ENCODE measurements around the gene ZNF3.

The ZNF3 gene

DNA sequence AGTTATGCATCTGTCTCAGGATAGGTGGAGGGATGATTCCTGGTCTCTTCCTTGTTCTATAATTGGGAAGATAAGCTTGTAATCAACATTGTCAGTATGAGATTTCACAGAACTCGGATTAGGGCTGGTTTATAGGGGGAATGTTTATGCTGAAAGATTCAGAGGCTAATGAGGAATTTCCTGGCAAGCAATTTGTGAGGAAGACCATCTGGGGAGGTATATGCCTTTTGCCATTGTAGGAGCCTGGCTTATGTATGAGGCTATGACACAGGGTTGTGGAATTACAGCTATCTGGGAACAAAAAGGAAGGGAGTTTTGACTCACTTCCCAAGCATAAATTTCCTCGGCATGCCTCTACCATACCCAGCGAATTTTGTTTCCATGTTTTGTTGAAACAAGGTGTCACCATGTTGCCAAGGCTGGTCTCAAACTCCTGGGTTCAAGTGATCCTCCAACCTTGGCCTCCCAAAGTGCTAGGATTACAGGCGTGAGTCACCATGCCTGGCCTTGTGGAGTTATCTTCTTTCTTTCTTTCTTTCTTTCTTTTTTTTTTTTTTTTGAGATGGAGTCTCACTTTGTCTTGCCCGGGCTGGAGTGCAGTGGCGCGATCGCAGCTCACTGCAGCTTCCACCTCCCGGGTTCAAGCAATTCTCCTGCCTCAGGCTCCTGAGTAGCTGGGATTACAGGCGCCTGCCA lies 5.7 kb upstream of the ZNF3 start:
- no peak for DNase-seq

DNA sequence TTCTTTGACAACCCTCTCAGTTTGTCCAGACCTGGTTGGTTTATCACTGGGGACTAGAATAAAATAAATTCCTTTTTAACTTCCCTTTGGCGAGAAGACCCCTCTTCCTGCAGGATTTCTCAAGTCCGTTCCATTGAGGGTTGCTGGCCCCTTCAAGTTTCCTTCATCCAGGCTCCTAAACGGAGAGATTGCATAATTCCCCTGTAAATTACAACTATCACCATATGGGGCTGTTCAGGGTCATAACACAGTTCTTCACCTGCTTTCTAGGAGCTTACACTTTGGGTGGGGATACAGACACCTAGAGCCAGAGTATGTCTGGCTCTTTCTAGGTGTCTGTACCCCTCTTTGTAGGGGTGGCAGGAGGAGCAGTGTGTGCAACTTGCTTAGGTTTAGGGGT lies 4.0 kb upstream of the ZNF3 start:
- no peak for DNase-seq

DNA sequence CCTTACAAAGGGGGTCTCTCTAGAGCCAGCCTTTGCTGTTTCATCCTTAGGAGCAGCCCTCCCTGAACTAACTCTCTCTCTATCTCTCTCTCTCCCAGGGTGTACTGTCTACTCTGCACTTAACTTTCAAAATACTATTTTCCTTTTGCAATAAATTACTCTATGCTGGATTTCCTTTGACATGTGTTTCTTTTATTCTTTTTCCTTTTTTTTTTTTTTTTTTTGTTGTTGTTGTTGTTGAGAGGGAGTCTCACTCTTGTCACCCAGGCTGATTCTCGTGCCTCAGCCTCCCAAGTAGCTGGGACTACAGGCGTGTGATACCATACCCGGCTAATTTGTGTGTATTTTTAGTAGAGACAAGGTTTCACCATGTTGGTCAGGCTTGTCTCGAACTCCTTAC lies 1.5 kb upstream of the ZNF3 start:
- no peak for DNase-seq

DNA sequence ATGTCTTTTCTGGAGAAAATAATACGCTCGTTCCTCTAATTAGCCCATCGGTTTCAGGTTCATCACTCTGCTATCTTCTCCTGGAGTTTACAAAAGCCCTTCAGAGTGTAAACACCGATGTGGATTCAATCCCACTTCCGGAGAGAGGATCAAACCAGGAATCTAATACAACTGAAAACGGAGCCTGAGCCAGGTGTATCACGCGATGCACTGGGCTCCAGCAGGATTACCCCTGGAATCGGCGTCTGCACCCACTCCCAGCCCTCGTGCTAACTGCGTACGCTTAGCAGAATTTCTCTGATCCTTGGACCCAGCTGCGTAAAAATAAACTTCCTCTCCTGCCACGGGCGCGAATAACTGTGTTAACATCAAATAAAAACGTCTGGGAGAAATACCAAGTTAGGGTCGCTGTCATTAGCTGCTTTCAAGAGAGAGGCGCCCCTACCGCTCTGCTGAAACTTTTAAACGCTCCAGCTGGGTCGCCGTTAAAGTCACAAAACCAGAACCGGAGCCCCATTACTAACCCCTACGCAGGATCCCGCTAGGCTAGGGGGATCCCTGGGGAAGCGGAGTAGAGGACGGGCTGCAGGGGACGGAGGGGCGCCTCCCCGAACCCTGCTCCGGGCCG lies 502 bp downstream of the ZNF3 start:
- no peak for DNase-seq

DNA sequence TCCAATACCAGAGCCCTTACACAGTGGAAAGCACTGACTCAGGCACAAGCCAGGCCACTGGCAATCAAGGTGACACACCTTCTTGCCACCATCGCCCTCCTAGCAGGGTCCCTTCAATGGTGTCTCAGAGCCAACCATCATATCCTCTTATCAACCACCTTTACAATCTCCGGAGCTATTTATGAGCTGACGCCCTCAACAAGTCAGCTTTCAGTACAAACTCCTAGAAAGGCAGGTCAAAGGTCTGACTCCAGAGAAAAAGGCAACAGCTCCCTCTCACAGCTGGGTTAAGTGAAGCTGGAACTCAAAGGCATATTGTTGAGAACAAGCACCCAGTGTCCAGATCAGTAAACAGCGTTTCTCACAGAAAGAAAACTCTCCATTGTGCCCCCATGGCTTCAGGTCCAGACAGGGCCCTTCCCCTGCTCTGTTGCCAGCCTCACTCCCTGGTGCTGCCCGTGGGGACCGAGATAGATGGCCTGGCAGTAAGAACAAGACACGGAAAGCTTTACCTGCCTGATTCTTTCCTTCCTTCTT lies 2.4 kb downstream of the ZNF3 start:
- DNase-seq = no peak

DNA sequence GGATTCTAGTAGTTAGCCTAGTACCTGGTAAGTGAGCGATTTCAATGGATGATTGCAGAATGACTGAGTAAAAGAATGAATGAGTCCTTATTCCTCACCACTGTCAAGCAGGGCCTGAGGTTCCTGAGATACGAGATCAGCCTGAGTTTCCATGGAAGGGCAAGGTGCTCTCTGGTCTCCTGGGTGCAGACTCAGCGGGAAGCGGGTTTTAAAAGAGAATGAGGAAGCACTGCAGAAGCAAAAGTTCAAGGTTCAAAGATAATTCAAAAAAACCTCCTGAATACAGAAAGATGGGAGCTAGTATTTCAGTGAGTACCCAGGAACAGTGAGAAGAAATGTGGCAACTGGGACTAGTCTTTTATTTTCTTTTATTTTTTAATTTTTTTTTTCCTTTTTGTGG lies 4.3 kb downstream of the ZNF3 start:
- DNase-seq = no peak

DNA sequence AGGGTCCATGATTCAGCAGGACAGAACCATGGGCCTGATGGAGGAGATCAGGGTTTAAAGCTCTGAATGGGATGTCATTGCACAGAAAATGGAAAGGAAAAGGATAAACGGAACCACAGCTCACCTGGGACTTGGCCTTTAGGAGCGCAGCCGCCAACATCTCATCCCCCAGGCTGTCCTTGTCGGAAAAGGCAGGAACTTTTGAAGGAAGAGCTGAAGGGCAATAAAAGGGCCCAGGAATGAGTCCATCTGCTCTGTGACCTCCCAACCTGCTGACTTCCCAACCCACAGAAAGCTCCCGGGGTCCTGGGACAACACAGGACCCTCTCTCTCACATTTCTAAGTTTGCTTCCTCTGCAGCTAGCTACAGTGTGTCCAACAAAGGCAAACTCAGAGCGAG lies 6.1 kb downstream of the ZNF3 start:
- DNase-seq = no peak

DNA sequence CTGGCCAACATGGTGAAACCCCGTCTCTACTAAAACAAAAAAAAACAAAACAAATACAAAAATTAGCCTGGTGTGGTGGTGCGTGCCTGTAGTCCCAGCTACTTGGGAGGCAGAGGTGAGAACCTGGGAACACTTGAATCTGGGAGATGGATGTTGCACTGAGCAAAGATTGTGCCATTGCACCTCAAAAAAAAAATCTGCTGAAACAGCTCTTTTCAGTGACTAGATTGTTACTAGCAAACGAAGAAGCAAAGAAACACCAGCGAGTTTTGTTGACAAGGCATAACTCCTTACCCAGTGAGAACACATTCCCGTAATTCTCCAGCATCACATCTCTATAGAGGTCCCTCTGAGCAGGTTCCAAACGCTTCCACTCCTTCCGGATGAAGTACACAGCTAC lies 6.7 kb downstream of the ZNF3 start:
- no peak for DNase-seq

DNA sequence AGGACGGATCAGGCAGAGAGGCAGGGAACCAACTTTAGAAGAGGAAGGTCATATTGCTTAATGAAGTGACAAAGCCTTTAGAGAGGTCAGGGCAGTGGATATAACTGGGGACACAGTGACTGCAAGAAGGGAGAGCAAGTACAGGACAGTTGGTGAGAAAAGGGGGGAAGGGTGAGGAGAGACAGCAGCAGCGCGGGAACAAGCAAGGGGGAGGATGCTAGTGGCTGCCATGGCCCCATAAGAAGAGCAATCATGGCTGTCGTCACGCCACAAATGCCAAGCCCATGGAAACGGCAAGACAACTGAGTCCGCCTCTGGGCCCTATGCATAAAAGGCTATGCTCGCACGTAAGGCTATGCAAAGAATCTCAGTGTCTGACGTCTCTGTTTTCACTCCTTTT lies 9.1 kb downstream of the ZNF3 start:
- no peak for DNase-seq

DNA sequence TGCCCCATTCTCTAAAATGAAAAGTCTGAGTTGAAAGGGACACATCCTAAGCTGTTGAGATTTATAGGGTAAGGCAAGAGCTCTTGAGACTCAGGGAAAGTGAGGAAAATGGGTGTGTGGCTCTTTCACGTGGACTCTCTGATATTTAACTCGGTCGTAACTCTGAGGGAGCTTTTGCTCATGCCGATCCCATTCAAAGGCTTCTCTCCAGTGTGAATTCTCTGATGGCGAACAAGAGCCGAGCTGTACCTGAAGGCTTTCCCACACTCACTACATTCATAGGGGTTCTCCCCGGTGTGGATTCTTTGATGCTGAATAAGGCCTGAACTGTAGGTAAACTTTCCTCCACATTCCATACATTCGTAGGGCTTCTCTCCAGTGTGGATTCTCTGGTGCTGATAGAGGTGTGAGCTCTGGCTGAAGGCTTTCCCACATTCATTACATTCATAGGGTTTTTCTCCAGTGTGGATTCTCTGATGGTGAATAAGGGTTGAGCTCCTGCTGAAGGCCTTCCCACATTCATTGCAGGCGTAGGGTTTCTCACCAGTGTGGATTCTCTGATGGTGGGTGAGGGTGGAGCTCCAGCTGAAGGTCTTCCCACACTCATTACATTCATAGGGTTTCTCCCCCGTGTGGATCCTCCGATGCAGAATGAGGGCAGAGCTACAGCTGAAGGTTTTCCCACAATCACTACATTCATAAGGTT lies 10.4 kb downstream of the ZNF3 start:
- DNase-seq = no peak

DNA sequence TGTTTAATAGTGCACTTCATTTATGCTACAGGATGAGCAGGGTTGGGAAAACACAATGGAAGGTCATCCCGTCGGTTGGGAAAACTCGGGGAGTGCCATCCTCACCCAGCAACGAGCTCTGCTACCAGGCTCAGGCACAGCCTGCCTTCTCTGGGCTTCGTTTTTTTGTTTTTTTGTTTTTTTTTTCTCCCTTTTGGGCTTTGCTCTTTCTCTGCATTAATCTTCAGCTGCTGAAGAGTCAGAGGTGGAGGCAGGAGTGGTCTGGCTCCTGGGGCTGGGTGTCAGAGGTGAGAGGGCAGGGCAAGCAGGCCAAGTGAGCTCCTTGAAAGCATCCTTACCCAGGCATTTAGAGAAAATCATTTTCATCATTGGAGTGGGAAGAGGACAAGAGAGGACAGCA lies 11.5 kb downstream of the ZNF3 start:
- no peak for DNase-seq

DNA sequence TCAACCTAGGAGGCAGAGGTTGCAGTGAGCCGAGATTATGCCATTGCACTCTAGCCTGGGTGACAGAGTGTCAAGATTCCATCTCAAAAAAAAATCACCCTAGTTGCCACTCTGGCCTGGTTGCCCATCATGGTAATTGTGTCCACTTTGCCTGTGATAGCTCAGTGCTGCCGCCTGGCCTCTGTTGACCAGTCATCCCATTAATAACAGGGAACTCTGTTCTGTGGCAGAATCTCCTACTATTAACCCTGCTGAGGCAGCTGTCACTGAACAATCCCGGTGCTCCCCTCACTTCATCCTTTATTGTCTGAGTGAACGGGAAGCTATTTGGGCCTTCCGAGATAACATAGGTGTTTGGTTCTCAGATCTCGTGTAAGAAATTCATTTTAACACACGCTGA lies 14.6 kb downstream of the ZNF3 start:
- no peak for DNase-seq

DNA sequence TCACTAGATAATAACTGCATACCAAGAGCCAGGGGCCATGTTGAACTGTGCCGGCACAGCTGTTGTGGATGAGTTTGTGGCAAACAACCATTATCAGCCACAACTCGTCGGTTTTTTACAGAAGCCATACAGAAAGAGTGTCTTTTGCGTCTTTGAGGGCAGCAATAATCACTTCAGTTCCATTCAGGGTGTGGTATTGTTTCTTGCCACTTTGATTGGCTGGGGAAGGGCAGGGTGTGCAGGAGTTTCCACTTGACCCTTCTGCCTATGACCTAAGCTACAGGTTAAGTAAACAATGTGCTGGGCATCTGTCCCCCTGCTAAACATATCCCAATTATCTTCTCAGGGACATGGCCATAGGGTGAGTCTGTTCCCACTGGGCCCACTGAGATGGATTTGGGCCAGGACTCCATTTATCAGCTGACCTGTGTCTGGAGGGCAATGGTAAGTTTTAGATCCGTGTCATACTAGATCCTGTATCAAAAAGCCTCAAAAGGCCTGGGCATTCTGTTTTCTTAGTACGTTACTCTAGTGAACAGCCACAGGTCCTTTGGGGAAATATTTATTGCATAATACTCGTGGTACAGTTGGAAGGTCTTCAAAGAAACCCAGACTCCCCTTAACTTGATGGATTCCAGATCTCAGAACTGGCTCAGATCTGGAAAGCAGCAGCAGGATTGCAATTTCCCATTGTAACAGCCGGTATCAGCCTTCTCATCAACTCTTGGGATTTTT lies 15.9 kb downstream of the ZNF3 start:
- DNase-seq = no peak

DNA sequence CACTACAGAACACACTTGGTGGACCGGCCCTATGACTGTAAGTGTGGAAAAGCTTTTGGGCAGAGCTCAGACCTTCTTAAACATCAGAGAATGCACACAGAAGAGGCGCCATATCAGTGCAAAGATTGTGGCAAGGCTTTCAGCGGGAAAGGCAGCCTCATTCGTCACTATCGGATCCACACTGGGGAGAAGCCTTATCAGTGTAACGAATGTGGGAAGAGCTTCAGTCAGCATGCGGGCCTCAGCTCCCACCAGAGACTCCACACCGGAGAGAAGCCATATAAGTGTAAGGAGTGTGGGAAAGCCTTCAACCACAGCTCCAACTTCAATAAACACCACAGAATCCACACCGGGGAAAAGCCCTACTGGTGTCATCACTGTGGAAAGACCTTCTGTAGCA lies 17.4 kb downstream of the ZNF3 start:
- no peak for DNase-seq

DNA sequence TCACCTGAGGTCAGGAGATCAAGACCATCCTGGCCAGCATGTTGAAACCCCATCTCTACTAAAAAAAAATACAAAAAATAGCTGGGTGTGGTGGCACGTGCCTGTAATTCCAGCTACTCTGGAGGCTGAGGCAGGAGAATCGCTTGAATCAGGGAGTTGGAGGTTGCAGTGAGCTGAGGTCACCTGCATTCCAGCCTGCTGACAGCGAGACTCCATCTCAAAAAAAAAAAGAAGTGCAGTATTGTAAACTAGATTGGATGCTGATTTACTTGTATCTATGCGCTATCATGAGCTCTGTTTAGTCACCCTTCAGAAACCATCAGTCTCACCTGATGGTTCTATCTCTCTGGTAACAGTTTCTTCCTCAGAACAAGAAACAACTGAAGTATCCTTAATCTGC lies 18.1 kb downstream of the ZNF3 start:
- DNase-seq = no peak

DNA sequence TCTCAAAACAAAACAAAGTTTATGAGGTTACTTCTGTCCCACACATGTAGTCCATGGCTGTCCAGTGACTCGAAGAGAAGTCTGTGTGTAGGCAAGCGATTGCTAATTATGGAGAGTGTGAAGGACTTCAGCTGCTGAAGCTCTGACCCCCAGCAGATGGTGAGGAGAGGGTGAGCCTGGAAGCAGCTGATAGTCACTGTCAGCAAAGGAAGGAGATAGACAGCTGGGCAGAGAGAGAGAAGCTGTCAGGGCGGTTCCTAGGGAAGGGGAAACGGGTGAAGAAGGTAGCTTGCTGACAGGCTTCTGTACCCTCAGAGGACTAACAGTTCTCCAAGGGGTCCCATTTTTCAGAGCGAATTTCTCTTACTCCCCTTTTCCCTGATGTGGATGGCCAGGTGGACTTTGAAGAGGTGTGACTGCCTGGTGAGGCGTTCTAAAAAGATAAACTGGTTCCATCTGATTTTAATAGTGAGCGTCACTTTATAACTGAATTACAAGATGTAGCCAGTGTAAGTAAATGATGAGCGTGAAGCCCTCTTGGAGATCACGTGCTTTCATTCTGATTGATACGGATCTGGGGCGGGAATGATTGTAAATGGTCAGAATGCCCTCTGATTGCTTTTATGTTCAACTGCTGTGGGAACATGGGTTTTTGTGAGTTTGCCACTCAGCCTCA lies 19.9 kb downstream of the ZNF3 start:
- DNase-seq = no peak

DNA sequence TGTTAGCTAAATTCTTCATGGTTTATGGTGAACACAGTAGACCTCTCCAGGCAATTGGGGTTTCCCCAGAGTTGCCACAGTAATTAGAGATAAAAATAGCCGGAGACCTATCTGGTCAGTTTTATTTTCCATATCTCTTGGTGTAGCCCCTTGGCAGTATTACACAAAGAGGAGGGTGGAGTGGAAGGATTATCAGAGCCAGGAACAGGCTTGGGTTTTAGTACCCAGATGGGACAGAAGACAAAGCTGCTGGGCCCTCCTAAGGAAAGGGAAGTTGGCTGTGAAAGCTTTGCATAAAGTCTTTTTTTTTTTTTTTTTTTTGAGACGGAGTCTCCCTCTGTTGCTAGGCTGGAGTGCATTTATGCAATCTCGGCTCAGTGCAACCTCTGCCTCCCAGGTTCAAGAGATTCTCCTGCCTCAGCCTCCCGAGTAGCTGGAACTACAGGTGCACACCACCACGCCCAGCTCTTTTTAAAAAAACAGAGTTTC lies 22.2 kb downstream of the ZNF3 start:
- no peak for DNase-seq

DNA sequence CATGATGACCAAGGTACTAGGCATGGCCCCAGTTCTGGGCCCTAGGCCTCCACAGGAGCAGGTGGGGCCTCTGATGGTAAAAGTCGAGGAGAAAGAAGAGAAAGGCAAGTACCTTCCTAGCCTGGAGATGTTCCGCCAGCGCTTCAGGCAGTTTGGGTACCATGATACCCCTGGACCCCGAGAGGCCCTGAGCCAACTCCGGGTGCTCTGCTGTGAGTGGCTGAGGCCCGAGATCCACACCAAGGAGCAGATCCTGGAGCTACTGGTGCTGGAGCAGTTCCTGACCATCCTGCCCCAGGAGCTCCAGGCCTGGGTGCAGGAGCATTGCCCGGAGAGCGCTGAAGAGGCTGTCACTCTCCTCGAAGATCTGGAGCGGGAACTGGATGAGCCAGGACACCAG lies 24.5 kb downstream of the ZNF3 start:
- no peak for DNase-seq

DNA sequence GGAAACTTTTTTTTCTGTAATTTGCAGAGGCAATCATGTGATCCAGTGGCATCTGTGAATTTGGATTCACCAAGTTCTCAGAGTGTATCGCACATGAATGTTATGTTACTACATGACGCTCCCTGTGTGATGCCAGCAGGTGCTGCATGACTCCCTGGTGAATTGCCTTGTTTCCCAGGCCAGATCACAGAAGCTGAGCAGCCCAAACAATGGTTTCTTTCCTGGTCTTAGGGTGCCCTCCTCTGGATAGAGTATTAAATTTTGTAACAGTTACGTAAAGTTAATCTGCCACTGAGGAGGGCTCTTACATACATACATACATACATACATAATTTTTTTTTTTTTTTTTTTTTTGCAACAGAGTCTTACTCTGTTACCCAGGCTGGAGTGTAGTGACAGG lies 28.3 kb downstream of the ZNF3 start:
- peak; percentile 5 for DNase-seq

DNA sequence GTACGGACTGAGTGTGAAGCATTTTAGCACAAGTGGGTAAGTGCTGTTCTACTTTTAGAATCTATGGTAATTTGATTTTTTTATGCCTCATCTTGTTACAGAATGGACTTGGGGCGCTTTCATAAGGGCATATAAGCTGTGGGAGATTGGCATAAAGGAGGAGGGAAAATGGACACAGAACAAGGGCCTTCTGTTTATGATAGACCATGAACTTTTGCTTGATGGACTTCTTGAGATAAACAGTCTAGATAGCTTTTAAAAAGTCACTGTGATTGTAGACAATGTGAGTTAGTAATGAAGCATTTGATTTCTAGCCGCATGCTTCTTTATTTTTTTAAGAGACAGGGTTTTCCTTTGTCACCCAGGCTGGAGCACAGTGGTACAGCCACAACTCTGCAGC lies 29.9 kb downstream of the ZNF3 start:
- no peak for DNase-seq

DNA sequence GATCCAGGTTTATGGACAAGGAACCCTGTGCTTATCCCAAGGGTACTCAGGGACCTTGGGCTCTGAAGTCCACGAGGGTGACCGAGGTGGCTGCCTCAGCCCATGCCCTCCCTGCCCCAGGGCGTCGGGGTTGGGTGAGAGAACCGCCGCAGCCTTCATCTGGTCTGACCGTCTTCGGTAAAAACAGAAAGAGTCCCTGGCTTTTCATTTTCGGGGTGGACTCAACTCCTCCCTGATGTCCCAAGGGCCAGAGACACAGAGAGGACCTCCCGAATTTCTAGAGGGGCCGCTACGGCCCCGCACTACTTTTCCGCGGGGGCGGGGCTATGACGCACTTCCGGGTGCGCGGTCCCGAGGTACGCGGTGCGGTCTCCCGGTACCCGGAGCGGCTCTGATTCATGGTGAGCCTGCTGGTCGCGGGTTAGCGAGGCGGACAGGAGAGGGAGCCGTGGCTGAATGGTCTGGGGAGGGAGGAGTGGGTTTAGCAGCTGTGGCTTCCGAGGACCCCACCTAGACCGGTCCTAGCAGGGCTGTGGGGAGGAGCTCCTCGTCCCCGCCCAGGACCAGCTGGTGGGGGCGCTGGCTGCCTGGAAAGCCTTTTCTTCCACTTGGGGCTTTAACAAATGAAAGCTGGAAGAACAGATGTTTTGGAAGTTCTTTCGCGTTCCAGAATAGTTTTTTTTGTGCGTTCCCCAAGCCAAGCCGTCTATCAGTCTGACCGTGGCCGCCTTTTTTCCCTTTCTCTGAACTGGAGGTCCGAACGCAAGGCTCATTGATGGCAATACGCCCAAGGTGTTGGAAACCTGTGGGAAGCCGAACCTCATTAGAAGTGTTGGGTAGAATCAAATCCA lies 31.9 kb downstream of the ZNF3 start, which contains the start of gene ZSCAN21:
TSS of gene ZSCAN21 (plus strand) at position 334 of the 851 bp plus-strand sequence. CDS start 7,233 bp downstream, outside the sequence.
- DNase-seq = peak; percentile 50

DNA sequence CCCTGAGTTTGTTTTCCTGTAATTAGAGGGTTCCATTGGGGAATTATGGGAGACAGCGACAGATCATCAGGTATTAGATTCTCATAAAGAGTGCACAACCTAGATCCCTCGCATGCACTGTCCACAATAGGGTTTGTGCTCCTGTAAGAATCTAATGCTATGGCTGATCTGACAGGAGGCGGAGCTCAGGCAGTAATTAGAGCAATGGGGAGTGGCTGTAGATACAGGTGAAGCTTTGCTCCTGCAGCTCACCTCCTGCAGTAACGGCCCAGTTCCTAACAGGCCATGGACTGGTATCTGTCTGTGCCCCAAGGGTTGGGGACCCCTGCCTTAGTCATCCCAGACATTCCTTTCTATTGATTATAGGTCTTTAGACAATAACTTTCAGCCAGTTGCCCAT lies 32.8 kb downstream of the ZNF3 start:
- no peak for DNase-seq

Data from NCI-H446 treated with DMSO at 0.1 percent for 48 hours (cell line).